Lung microvascular endothelial cell (primary cell): ENCODE results near the gene HEXB. TPM values are rescaled to one million over a fixed set of nuclear protein-coding genes. Genes with fewer than 3 reads are reported as not detected.
A peak's percentile ranks its signal among the peaks of the same experiment; 100 is the strongest.

ENCODE experiments used
- DNase-seq, 2 donors: peaks; one replicate each; pipeline versions ENCODE4 v3.0.0 to v3.0.0-alpha.2; 2010; ENCODE audit warnings: low read depth in 2 of 2
- total RNA-seq: library from RNA; depleted of rRNA; stranded (reverse); fragments of >200 nt; gene quantifications from 2 replicates; pipeline ENCODE4 v1.2.1, GENCODE V29; 2014

The HEXB gene
- 102 and 112 TPM in 2 replicates for total RNA-seq

GRCh38 chr5:74684900-74685851 is at the start of gene HEXB:
HEXB (plus strand) TSS chr5:74685233; CDS start chr5:74685261, 28 bp downstream.
- peak; percentile 87 to 92 for DNase-seq

GRCh38 chr5:74636149-74636548 is 48.9 kb upstream of the HEXB start:
- DNase-seq = no peak

- peak in 1 of 2 donors; percentile 39 for DNase-seq
Observed at GRCh38 chr5:74636552-74636951, 48.5 kb upstream of the HEXB start.

DNA sequence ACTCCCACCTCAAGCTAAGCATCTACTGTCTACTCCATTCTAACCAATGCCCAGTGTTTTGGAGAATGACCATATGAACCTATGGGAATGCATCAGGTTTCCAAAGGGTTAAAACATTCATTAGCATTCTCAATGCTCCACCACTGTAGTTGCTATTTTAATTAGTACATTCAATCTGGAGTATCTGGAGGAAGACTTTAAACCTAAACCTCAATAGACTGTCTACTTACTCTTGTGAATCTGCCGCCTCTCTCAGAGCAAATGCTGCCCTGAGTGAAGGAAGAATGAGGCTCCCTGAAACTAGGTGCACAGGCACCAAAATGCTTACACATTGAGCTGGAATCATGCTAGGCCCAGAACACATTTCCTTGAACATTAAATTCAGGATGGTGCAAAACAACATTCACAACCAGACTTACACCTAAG is 46.5 kb upstream of the HEXB start:
- DNase-seq = no peak

DNA sequence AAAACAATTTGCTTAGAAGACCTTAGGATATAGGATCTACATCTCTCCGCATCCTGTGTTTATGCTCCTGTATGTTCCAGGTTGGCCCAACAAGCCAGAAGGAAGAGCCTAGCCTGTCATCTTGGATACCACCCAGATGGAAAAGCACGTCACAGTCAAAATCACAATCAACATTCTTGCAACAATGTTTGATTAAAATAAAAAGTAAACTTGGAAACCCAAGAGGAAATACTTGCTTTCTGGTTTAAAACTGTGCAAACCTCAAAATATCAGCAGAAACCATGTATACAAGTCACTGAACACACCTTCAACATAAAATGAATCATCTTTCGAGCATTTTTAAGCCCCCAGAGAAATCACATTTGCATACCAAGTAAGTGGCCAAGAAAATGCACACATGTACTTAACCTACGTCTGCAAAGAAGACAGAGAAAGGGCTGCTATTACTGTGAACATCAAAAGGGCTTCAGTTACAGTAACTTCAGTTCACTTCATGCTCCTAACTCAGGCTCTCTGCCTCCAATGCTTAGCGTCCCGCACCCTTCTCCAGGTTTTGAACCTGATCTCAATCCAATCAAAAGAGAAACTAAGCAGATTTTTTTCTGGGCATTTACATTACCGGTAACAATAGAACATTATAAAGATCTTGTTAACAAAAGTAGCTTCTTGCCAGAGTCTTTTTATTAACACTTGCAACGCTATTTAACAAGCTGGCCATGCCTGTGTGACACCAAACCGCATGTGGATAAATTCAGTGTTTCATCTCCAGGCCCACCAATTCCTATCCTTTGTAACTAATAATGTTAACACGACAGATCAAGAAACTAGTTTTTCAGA is 45.8 kb upstream of the HEXB start:
- DNase-seq = peak; percentile 52 to 60

DNA sequence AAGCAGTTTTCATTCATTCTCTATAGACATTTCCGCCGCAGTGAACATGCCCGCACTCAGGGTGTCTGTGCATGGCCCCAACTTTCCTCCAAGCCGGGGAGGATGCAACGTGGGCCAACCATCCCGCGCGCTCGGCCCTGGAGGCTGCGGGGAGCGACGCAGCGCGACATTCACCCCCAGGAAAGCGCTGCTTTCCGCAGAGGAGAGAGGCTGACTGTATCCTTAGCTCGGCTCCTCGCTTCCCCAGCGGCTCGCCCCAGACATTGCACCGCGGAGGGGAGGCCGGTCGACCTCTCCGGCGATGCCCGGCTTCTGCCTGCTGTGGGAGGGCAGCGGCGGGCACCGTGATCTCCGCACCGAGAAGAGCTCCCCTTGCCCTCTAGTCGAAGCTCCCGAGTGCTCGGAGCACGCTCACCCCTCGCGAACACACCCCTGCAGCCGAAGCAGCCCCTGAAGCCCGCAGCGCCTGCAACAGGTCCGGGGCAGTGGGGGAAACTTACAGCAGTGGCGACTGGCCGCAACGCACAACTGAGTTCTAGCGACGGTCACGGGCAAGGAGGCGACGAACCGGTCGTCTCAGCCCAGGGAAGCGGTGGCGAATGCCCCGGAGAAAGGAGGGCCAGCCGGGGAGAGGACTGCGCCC is 45.1 kb upstream of the HEXB start:
- peak; percentile 50 to 52 for DNase-seq

DNA sequence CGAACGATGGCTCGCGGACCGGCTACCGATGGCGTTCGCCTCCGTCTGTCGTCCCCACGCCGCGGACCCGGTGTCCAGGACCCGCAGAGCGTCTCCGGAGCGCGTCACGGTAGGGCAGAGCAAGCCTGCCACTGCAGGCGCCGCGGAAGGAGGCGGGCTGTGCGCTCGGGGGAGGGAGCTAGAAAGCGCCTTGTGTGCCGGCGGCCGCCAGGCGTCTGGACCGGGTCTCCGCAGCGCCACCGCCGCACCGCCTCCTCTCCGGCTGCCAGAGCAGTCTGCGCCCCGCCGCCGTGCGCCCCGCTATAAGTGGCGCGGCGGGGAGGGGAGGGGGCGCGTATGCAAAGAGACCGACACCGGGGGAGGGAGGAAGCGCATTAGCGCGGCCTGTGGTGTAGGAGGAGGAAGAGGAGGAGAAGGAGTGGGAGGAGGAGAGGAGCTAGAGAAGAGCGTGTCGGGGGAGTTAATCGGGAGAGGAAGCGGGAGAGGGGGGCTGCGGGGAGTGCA is 44.5 kb upstream of the HEXB start, which contains the start of gene ENC1:
Gene ENC1 (minus strand): TSS at position 279 of the 504 bp plus-strand sequence. CDS start 4,243 bp downstream, outside the sequence.
- DNase-seq = peak; percentile 77 to 95

DNA sequence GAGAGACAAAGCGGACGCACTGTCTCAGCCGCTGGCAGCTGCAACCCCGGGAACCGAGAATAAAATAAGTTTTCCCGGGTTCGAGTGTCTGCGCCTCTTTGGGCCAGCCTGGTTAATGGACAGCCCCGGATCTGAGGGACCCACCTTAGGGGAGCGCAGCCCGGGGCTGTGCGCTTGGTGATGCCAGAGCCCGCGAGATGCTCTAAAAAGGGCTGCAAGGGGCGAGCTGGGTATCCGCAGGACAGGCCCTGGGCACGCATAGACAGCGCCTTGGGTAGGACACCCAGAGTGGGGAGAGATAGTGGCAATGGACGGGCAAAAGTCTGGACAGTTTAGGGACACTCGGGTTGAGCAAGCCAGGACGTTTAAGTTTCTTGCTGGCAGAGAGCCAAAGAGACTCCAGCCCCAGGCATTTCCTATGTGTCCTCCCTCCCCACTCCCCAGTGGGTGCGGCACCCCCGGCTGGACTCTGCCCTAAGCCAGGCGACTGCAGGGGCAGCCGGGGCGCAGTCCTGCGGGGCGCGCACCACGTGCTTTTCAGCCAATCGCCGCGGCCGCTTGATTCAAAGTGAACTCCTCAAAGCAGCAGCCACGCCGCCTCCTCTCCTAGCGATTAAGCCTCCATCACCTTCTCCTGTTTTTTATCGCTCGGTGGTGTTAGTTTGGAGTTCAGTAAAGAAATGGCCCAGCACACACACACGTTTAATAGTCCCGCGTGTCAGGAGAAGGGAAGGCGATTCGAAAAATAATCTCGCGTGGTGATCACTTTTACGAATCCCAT is 43.9 kb upstream of the HEXB start:
- peak; percentile 57 to 78 for DNase-seq

DNA sequence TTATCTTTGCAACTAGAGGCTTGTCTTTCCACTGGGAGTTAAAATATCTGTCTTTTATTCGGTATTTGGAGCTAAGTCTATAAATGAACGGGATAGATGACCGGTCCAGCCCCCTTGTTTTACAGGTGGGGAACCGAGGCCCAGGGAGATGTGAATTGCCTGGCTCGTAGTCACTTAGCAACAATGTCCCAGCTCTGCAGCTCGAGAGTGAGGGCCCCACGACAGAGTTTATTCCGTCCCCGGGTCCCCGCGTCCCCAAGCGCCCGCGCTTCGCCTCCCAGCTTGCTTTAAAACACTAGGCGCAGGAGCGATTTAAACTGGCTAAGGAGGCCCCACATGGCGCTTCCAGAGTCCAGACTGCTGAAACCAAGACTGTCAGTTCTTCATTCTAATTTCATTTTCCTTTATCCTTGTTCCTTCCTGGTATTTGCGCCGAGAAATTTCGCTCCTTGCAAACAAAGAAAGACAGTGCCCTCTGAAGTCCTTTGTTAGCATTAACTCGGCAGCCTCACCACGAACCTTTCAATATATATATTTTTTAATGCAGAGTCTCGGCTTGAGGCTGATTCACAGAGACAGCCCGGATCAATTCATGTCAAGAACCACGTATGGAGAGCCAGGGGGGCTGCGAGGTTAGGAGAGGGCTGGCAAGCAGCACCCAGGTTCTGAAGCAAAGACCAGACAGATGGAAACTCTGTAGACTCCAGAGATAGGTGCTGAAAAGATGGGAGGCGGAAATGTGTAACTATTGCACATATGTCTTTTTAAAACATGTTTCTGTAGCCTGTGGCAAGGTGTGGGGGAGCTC is 43.1 kb upstream of the HEXB start:
- DNase-seq = peak; percentile 74 to 86

DNA sequence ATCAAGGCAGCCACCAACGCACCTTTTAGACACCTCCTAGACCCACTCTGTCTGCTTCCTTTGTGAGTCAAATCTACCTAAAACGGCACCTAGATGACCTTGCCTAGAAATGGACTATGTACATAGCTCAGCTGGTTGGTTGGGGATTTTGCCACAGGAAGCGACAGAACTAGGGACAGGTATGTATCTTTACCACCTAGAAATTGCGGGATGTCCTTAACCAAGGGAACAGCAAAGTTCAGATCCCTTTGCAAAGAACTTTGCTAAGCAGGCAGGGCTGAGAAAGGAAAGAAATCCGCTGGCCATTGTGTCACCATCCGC is 42.5 kb upstream of the HEXB start:
- DNase-seq = no peak

DNA sequence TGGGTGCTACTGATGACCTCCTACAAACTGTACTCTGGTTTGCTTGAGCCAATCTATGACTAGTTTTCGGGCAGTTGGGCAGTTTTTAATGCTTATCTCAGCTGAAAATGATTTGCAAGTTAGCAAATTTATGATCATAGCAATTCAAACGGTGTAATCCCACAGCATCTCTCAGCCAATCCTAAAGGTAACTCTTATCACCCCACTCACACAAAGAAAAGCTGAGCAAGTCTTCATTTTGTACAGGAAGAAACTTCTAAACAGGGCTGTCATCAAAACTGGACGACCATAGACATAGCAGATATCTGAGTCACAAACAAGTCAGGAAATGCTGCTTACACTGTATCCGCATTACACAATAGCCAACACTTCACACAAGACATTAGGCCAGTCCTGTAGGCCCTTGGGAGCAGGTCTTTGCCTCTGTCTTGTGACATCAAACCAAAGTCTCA is 41.9 kb upstream of the HEXB start:
- DNase-seq = peak; percentile 61 to 96

GRCh38 chr5:74647096-74647495 is 37.9 kb upstream of the HEXB start:
- DNase-seq = no peak

- peak; percentile 73 to 79 for DNase-seq
Observed at GRCh38 chr5:74648835-74649293, 36.2 kb upstream of the HEXB start.

DNA sequence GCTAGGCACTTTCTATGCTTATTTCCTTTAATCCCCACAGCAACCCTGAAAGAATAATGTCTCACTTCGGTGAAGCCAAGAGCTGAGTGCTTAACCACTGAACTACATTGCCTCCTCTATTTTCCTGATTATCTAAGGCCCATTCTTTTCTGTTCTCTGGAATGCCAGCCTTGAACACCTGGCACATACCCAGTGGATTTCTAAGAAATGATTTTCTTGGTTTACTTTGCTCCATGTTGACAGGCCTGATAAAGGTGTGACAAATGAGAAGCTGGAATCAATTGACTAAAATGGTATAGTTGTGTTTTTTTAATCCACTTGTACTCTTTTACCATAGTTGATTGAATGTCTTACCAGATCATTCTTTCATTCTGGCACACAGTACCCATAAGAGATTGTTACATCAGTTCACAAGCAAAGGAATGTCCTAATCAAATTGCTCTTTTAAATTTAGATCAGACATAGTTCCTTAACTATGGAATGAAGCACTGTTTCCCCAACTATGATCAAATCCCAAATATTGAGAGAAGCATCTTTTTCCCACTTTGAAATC is 35.5 kb upstream of the HEXB start:
- DNase-seq = no peak

GRCh38 chr5:74651710-74652109 is 33.3 kb upstream of the HEXB start:
- DNase-seq = no peak

DNA sequence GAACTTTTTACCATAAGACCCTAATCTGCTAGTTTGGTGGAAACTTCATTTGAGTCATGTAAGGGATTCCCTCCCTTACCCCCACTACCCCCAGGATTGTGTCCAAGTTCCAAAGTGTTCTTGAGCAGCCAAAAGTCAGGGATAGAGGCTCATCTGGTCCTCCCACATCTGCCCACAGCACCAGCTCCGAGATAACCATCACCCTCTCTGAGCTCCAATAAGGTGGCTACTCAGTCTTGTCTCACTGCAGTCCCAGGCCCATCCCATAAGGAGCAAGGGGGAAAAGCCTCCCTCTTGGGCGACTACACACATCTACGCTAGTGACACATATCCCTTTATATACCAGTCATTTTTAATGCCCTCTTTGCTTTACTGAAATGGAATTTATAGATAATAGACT is 32.5 kb upstream of the HEXB start:
- DNase-seq = no peak

- DNase-seq = no peak
Observed at GRCh38 chr5:74653991-74654390, 31.0 kb upstream of the HEXB start.

DNA sequence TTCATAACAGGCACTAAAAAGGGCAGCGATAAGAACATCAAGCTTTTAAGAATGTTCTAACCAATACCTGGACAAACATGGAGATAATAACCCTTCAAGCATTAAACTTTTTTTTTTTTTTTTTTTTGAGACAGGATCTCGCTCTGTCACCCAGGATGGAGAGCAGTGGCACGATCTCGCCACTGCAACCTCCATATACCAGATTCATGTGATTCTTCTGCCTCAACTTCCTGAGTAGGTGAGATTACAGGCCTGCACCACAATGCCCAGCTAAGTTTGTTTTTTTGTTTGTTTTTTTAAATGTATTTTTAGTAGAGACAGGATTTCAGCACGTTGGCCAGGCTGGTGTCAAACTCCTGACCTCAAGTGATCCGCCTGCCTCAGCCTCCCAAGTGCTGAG is 29.8 kb upstream of the HEXB start:
- DNase-seq = no peak

DNA sequence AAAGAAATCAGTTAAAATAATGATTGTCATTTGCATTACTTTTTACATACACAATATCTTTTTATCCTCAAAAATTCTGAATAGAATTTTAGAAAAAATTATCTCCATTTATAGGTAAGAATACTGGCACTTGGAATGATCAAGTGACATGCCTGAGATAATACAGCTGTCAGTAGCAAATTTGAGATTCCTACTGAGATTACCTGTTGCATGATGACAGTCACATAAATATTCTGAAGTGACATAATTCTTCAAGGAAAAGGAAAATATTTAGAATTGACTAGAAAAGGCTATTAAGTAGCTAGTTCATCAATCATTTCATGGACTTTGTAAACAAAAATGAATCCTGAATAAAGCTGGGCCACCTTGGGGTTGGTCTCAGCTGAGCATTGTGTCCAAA is 29.3 kb upstream of the HEXB start:
- no peak for DNase-seq
